GM12801 (cell line): ENCODE results near the gene UBE2D2.

ENCODE experiments used
- CTCF ChIP-seq: IDR thresholded peaks from one replicate; pipeline ENCODE4 v1.5.1; 2011; ENCODE audit warnings: control low read depth; ENCODE audit not compliant: insufficient read length; ENCODE audit errors: extremely low read depth

UBE2D2 gene

GRCh38 chr5:139524446-139524845, 36.7 kb upstream of the UBE2D2 start:
- TF ChIP-seq CTCF = no peak

GRCh38 chr5:139524940-139525585, 36.1 kb upstream of the UBE2D2 start:
- no peak for TF ChIP-seq CTCF

- no peak for TF ChIP-seq CTCF
Observed at GRCh38 chr5:139531772-139532169, 29.4 kb upstream of the UBE2D2 start.

- no peak for TF ChIP-seq CTCF
Observed at GRCh38 chr5:139543423-139543991, 17.6 kb upstream of the UBE2D2 start.

GRCh38 chr5:139549162-139549894, 11.8 kb upstream of the UBE2D2 start:
- TF ChIP-seq CTCF = no peak

- no peak for TF ChIP-seq CTCF
Observed at GRCh38 chr5:139551191-139551889, 9.8 kb upstream of the UBE2D2 start.

- TF ChIP-seq CTCF = no peak
Observed at GRCh38 chr5:139552893-139553575, 8.1 kb upstream of the UBE2D2 start.
